8988T (cell line): ENCODE results near the gene CASP2.
"Not testable (repeated sequence)": the region's sequence is repeated elsewhere in the genome, so short reads cannot be mapped to it uniquely, and the experiment has no call there.

Source experiments
- DNase-seq: peaks from one replicate; pipeline ENCODE4 v3.0.0; 2011

The CASP2 gene

GRCh38 chr7:143287935-143288826 is at the start of gene CASP2:
CASP2 (plus strand) TSS chr7:143288351; CDS start chr7:143288456, 105 bp downstream.
- DNase-seq, result peak; percentile 90

GRCh38 chr7:143239813-143240212 is 48.3 kb upstream of the CASP2 start:
- no peak for DNase-seq

- no peak for DNase-seq
These were observed 47.6 kb upstream of the CASP2 start for GRCh38 chr7:143240291-143241168.

GRCh38 chr7:143242306-143242705 is 45.8 kb upstream of the CASP2 start:
- DNase-seq, result no peak

- no peak for DNase-seq
These were observed 45.0 kb upstream of the CASP2 start for GRCh38 chr7:143243111-143243510.

- no peak for DNase-seq
These were observed 44.5 kb upstream of the CASP2 start for GRCh38 chr7:143243614-143244013.

- DNase-seq, result no peak
These were observed 43.8 kb upstream of the CASP2 start for GRCh38 chr7:143244321-143244720.

GRCh38 chr7:143245123-143245522 is 43.0 kb upstream of the CASP2 start:
- no peak for DNase-seq

GRCh38 chr7:143247372-143247771 is 40.8 kb upstream of the CASP2 start:
- no peak for DNase-seq

- no peak for DNase-seq
These were observed 39.3 kb upstream of the CASP2 start for GRCh38 chr7:143248761-143249354.

- DNase-seq, result no peak
These were observed 38.0 kb upstream of the CASP2 start for GRCh38 chr7:143250199-143250598.

- DNase-seq, result no peak
These were observed 37.3 kb upstream of the CASP2 start for GRCh38 chr7:143250822-143251221.

GRCh38 chr7:143252006-143252405 is 36.1 kb upstream of the CASP2 start:
- DNase-seq, result no peak

- no peak for DNase-seq
These were observed 32.6 kb upstream of the CASP2 start for GRCh38 chr7:143255564-143255963.

GRCh38 chr7:143256325-143256724 is 31.8 kb upstream of the CASP2 start:
- no peak for DNase-seq

- DNase-seq, result no peak
These were observed 31.2 kb upstream of the CASP2 start for GRCh38 chr7:143256932-143257331.

GRCh38 chr7:143257501-143257900 is 30.6 kb upstream of the CASP2 start:
- no peak for DNase-seq

- DNase-seq, result no peak
These were observed 29.3 kb upstream of the CASP2 start for GRCh38 chr7:143258831-143259230.

GRCh38 chr7:143259765-143260164 is 28.4 kb upstream of the CASP2 start:
- no peak for DNase-seq

GRCh38 chr7:143261901-143262300 is 26.2 kb upstream of the CASP2 start:
- DNase-seq, result no peak

GRCh38 chr7:143263266-143264195 is 24.6 kb upstream of the CASP2 start, which contains the start of gene GSTK1:
GSTK1 (plus strand) TSS chr7:143263441; CDS start chr7:143263514, 73 bp downstream.
- peak; percentile 59 for DNase-seq

GRCh38 chr7:143264196-143264568 is 24.0 kb upstream of the CASP2 start:
- not testable (repeated sequence) for DNase-seq
